Measurements from ENCODE around the gene TOMM40. TPM values are rescaled to one million over a fixed set of nuclear protein-coding genes. Genes with fewer than 3 reads are reported as not detected.
"Not testable (repeated sequence)": the region's sequence is repeated elsewhere in the genome, so short reads cannot be mapped to it uniquely, and the experiment has no call there.

Gene TOMM40
- total and polyA plus RNA-seq, 2 of the 13 experiments (the other 11 are each of a cell fraction or from before 2014, with no cell fraction given), result 72.0 to 110 TPM

DNA sequence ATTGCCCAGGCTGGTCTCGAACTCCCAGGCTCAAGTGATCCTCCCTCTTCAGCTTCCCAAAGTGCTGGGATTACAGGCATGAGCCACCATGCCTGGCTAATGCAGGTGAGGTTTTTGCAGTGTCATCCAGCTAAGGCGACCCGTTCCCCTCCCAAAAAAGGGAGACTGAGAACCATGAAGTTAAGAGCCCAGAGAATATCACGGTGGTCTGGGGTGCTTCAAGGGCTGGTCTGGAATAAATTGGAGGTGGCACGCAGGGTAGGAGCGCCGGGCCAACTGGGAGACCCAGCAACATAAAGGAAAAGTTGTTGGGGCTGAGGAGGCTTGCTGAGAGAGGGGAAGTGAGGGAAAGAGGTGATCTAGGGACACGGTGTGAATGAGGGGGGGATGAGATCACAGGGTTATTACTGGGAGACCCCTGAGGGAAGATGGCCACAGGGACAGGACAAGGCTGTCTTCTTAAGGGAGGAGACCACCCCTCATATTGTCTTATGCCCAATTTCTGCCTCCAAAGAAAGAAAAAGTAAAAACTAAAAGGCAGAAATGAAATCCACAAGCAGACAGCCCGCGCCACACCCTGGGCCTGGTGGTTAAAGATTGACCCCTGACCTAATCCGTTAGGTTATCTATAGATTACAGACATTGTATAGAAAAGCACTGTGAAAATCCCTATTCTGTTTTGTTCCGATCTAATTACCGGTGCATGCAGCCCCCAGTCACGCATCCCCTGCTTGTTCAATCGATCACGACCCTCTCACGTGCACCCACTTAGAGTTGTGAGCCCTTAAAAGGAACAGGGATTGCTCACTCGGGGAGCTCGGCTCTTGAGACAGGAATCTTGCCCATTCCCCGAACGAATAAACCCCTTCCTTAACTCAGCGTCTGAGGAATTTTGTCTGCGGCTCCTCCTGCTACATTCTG, 22.7 kb downstream of the TOMM40 start (continued):
- TF ChIP-seq SOX13, FOXP1 (IDR thresholded peaks at IDR 0.05): not testable (repeated sequence)
- TF ChIP-seq SOX13 (CRISPR knock-in tag; conservative IDR thresholded peaks at IDR 0.05 in 1 of 2, IDR thresholded peaks at IDR 0.05 in 1 of 2) (peak in 1 of 2 experiments; percentile 51; a peak in 2 of 4 replicates), NKX3-1 (CRISPR knock-in tag; IDR thresholded peaks at IDR 0.05) (peak; percentile 40; the same call in 1 of the 2 replicates), DNMT3B (CRISPR knock-in tag; conservative IDR thresholded peaks at IDR 0.05) (0 out of 2 replicates have a peak, but pooled peaks have one; percentile 17), MTF2 (CRISPR knock-in tag; IDR thresholded peaks at IDR 0.05; ENCODE audit: borderline replicate concordance) (0 out of 2 replicates have a peak, but pooled peaks have one; percentile 26), NFE2 (CRISPR knock-in tag; IDR thresholded peaks at IDR 0.05) (0 out of 2 replicates have a peak, but pooled peaks have one; percentile 36), NR2F2 (IDR thresholded peaks at IDR 0.05; ENCODE audit: borderline replicate concordance, low read depth) (0 out of 2 replicates have a peak, but pooled peaks have one; percentile 28), ZBTB20 (CRISPR knock-in tag; IDR thresholded peaks at IDR 0.05; ENCODE audit: borderline replicate concordance, low read depth) (peak; percentile 69), ZC3H4 (CRISPR knock-in tag; IDR thresholded peaks at IDR 0.05; ENCODE audit: borderline replicate concordance) (peak; percentile 71; the same call in 1 of the 2 replicates), FOXP1 (CRISPR knock-in tag; IDR thresholded peaks at IDR 0.05) (peak; percentile 21; the same call in 1 of the 2 replicates), ONECUT2 (CRISPR knock-in tag; IDR thresholded peaks at IDR 0.05) (peak; percentile 61; the same call in 1 of the 2 replicates), GFI1 (CRISPR knock-in tag; IDR thresholded peaks at IDR 0.05; ENCODE audit: borderline replicate concordance) (0 out of 2 replicates have a peak, but pooled peaks have one; percentile 44), NFE2L2 (IDR thresholded peaks at IDR 0.05; ENCODE audit: low read length) (peak; percentile 67; the same call in 1 of the 2 replicates)
- TF ChIP-seq, protein P1, sequence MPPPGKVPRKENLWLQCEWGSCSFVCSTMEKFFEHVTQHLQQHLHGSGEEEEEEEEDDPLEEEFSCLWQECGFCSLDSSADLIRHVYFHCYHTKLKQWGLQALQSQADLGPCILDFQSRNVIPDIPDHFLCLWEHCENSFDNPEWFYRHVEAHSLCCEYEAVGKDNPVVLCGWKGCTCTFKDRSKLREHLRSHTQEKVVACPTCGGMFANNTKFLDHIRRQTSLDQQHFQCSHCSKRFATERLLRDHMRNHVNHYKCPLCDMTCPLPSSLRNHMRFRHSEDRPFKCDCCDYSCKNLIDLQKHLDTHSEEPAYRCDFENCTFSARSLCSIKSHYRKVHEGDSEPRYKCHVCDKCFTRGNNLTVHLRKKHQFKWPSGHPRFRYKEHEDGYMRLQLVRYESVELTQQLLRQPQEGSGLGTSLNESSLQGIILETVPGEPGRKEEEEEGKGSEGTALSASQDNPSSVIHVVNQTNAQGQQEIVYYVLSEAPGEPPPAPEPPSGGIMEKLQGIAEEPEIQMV (CRISPR knock-in tag; IDR thresholded peaks at IDR 0.05; ENCODE audit: low read depth), result 0 out of 2 replicates have a peak, but pooled peaks have one; percentile 3
- TF ChIP-seq, protein P2, sequence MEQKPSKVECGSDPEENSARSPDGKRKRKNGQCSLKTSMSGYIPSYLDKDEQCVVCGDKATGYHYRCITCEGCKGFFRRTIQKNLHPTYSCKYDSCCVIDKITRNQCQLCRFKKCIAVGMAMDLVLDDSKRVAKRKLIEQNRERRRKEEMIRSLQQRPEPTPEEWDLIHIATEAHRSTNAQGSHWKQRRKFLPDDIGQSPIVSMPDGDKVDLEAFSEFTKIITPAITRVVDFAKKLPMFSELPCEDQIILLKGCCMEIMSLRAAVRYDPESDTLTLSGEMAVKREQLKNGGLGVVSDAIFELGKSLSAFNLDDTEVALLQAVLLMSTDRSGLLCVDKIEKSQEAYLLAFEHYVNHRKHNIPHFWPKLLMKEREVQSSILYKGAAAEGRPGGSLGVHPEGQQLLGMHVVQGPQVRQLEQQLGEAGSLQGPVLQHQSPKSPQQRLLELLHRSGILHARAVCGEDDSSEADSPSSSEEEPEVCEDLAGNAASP (CRISPR knock-in tag; IDR thresholded peaks at IDR 0.05; ENCODE audit: borderline replicate concordance), result peak; percentile 77; the same call in 1 of the 2 replicates
- TF ChIP-seq, protein P3, sequence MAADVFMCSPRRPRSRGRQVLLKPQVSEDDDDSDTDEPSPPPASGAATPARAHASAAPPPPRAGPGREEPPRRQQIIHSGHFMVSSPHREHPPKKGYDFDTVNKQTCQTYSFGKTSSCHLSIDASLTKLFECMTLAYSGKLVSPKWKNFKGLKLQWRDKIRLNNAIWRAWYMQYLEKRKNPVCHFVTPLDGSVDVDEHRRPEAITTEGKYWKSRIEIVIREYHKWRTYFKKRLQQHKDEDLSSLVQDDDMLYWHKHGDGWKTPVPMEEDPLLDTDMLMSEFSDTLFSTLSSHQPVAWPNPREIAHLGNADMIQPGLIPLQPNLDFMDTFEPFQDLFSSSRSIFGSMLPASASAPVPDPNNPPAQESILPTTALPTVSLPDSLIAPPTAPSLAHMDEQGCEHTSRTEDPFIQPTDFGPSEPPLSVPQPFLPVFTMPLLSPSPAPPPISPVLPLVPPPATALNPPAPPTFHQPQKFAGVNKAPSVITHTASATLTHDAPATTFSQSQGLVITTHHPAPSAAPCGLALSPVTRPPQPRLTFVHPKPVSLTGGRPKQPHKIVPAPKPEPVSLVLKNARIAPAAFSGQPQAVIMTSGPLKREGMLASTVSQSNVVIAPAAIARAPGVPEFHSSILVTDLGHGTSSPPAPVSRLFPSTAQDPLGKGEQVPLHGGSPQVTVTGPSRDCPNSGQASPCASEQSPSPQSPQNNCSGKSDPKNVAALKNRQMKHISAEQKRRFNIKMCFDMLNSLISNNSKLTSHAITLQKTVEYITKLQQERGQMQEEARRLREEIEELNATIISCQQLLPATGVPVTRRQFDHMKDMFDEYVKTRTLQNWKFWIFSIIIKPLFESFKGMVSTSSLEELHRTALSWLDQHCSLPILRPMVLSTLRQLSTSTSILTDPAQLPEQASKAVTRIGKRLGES (CRISPR knock-in tag; IDR thresholded peaks at IDR 0.05; ENCODE audit: borderline replicate concordance), result 0 out of 2 replicates have a peak, but pooled peaks have one; percentile 70

All from HepG2 (cell line).